GM12878 (cell line): ENCODE data around the gene DPH1. TPM values are rescaled to one million over a fixed set of nuclear protein-coding genes. Genes with fewer than 3 reads are reported as not detected.

Experiments
- BCLAF1 ChIP-seq: fragments of 450-650 bp; IDR thresholded peaks from 2 replicates; pipeline ENCODE4 v1.6.1; 2017; ENCODE audit warnings: antibody characterized with exemption, mild to moderate bottlenecking, moderate library complexity
- CREM ChIP-seq: IDR thresholded peaks from 2 replicates; pipeline ENCODE4 v1.6.1; 2014; ENCODE audit warnings: antibody characterized with exemption, low read depth
- DPF2 ChIP-seq: fragments of 450-650 bp; IDR thresholded peaks from 2 replicates; pipeline ENCODE4 v1.6.1; 2017; ENCODE audit warnings: mild to moderate bottlenecking
- HDAC6 ChIP-seq: fragments of 200-600 bp; sonication (generic); IDR thresholded peaks from one replicate; pipeline ENCODE4 v1.8.0; 2017; ENCODE audit warnings: antibody characterized with exemption; ENCODE audit not compliant: unreplicated experiment
- JUND ChIP-seq: IDR thresholded peaks from 2 replicates; pipeline ENCODE4 v1.6.1; 2012; ENCODE audit warnings: low read depth, mild to moderate bottlenecking, low read length, improper control_type of control experiment, moderate library complexity
- MTA2 ChIP-seq: fragments of 450-650 bp; IDR thresholded peaks from 2 replicates; pipeline ENCODE4 v1.6.1; 2016; ENCODE audit warnings: low read depth, mild to moderate bottlenecking, moderate library complexity
- MTA3 ChIP-seq: IDR thresholded peaks from 2 replicates; pipeline ENCODE4 v1.6.1; 2012; ENCODE audit warnings: low read length, inconsistent platforms, borderline replicate concordance
- NBN ChIP-seq: fragments of 450-650 bp; IDR thresholded peaks from 2 replicates; pipeline ENCODE4 v1.6.1; 2016
- PAX5 ChIP-seq: IDR thresholded peaks from 2 replicates; pipeline ENCODE4 v1.6.1; 2011; ENCODE audit warnings: low read depth, low read length, borderline replicate concordance
- PAX8 ChIP-seq: fragments of 450-650 bp; IDR thresholded peaks from 2 replicates; pipeline ENCODE4 v1.6.1; 2017; ENCODE audit warnings: mild to moderate bottlenecking, moderate library complexity
- RBBP5 ChIP-seq: fragments of 200-600 bp; sonication (generic); conservative IDR thresholded peaks from 2 replicates; pipeline ENCODE4 v1.6.1; 2016
- STAT3 ChIP-seq: IDR thresholded peaks from 2 replicates; pipeline ENCODE4 v1.6.1; 2011; ENCODE audit warnings: low read depth, low read length, improper control_type of control experiment
- USF1 ChIP-seq: IDR thresholded peaks from 2 replicates; pipeline ENCODE4 v1.6.1; 2011; ENCODE audit warnings: borderline replicate concordance, low read depth, mild to moderate bottlenecking, moderate library complexity, mixed read lengths, low read length; ENCODE audit not compliant: insufficient read depth; ENCODE audit errors: extremely low read length
- USF2 ChIP-seq: IDR thresholded peaks from 2 replicates; pipeline ENCODE4 v1.6.1; 2011; ENCODE audit warnings: low read depth, low read length, improper control_type of control experiment, borderline replicate concordance
- WRNIP1 ChIP-seq: IDR thresholded peaks from 2 replicates; pipeline ENCODE4 v1.6.1; 2011; ENCODE audit warnings: low read depth, low read length, improper control_type of control experiment, borderline replicate concordance
- ZBED1 ChIP-seq: IDR thresholded peaks from 2 replicates; pipeline ENCODE4 v1.6.1; 2016; ENCODE audit warnings: borderline replicate concordance
- ZNF274 ChIP-seq: IDR thresholded peaks from one replicate; pipeline ENCODE4 v1.8.0; 2011; ENCODE audit not compliant: insufficient read length, insufficient read depth
- ZNF384 ChIP-seq: IDR thresholded peaks from 2 replicates; pipeline ENCODE4 v1.6.1; 2012; ENCODE audit warnings: low read depth, mild to moderate bottlenecking, low read length, improper control_type of control experiment, borderline replicate concordance
- ZNF687 ChIP-seq: fragments of 450-650 bp; IDR thresholded peaks from 2 replicates; pipeline ENCODE4 v1.6.1; 2017; ENCODE audit warnings: mild to moderate bottlenecking, moderate library complexity
- ZSCAN29 ChIP-seq: fragments of 450-650 bp; IDR thresholded peaks from 2 replicates; pipeline ENCODE4 v1.6.1; 2017; ENCODE audit warnings: mild to moderate bottlenecking, moderate library complexity
- polyA plus RNA-seq, 11 experiments: library from polyadenylated mRNA; depleted of rRNA in 4 of 11; unstranded in 6 of 11; stranded (reverse) in 5 of 11; fragments of >200 nt; fragmentation: Nextera tagmentation in 4 of 11; fragmentation: Illumina TruSeq in 1 of 11; extraction: Ambion mirVana in 4 of 11; extraction: Trizol in 1 of 11; gene quantifications; 1 replicate in 1 of 11; 2 replicates in 10 of 11; pipeline versions ENCODE4 v1.2.1 to v1.2.3, GENCODE V29; 2011 to 2016; ENCODE audit warnings: inconsistent platforms in 2 of 11, missing spikeins in 2 of 11, low read depth in 1 of 11
- total RNA-seq, 4 experiments: library from RNA; depleted of rRNA in 3 of 4; stranded (reverse); fragments of >200 nt in 3 of 4; fragmentation: Illumina TruSeq in 1 of 4; extraction: Trizol in 1 of 4; gene quantifications; 2 replicates each; pipeline versions ENCODE4 v1.2.1 to v1.2.3, GENCODE V29; 2013 to 2021
- TF ChIP-seq, protein P1 (sequence below): IDR thresholded peaks from 2 replicates; pipeline ENCODE4 v1.6.1; 2011; ENCODE audit warnings: mild to moderate bottlenecking, low read depth, low read length, moderate library complexity; ENCODE audit not compliant: insufficient replicate concordance

DPH1 gene
- total and polyA plus RNA-seq, 10 of the 15 experiments (the other 5 are each of a cell fraction or from before 2014, with no cell fraction given): 0.29 to 33.6 (median 20.2) TPM

GRCh38 chr17:2070241-2071023, 40.5 kb downstream of the DPH1 start (continued):
- TF ChIP-seq BCLAF1 (no peak), RBBP5 (no peak), USF1 (no peak), JUND (peak; percentile 92; the same call in 1 of the 2 replicates), ZBED1 (peak; percentile 99), HDAC6 (no peak), CREM (peak; percentile 98), STAT3 (0 out of 2 replicates have a peak, but pooled peaks have one; percentile 59), NBN (peak; percentile 89), USF2 (no peak), ZNF274 (no peak), MTA3 (peak; percentile 98), ZNF687 (peak; percentile 88), ZNF384 (no peak), ZSCAN29 (peak; percentile 75; the same call in 1 of the 2 replicates), DPF2 (peak; percentile 99), PAX8 (no peak), MTA2 (peak; percentile 95), PAX5 (peak; percentile 99), WRNIP1 (no peak)
- TF ChIP-seq, protein P1, sequence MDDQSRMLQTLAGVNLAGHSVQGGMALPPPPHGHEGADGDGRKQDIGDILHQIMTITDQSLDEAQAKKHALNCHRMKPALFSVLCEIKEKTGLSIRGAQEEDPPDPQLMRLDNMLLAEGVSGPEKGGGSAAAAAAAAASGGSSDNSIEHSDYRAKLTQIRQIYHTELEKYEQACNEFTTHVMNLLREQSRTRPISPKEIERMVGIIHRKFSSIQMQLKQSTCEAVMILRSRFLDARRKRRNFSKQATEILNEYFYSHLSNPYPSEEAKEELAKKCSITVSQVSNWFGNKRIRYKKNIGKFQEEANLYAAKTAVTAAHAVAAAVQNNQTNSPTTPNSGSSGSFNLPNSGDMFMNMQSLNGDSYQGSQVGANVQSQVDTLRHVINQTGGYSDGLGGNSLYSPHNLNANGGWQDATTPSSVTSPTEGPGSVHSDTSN: peak; percentile 16
